Measurements from ENCODE around the gene SLC23A1. TPM values are rescaled to one million over a fixed set of nuclear protein-coding genes. Genes with fewer than 3 reads are reported as not detected.

The SLC23A1 gene
- polyA plus RNA-seq, 2 of the 4 experiments (the other 2 are of a cell fraction), result 4.3 to 7.7 TPM

GRCh38 chr5:139417214-139417613, 34.1 kb upstream of the SLC23A1 start:
- DNase-seq (ENCODE audit: low read depth in 1 of 2, low spot score in 1 of 2), result no peak
- H3K27ac ChIP-seq, result no peak overlapping the region
- 85% methylated on average over 4 of the region's 4 CpGs for WGBS (ENCODE audit: missing lambda C conversion rate)
- FAIRE-seq, result no peak
- H3K4me3 ChIP-seq, result no peak overlapping the region
- no peak overlapping the region for H3K4me2 ChIP-seq
- CTCF ChIA-PET, result interaction anchor here (0.7 to 13.8 kb wide), 2 partner anchors 33 to 100 kb away, joined by 4 to 392 read pairs; no protein-coding TSS in a partner anchor
- no peak for ATAC-seq
- H3K9me3 ChIP-seq, result no peaks in the 10 kb centered on the region
- TF ChIP-seq FOXS1 (CRISPR knock-in tag; IDR thresholded peaks at IDR 0.05), result no peak
- no peak for TF ChIP-seq POLR2AphosphoS2 (conservative IDR thresholded peaks at IDR 0.05; ENCODE audit: low read length)
- no peak for TF ChIP-seq GATA3 (IDR thresholded peaks at IDR 0.05; ENCODE audit: borderline replicate concordance)
- TF ChIP-seq ZC3H11A (IDR thresholded peaks at IDR 0.05), result no peak
- no peak for TF ChIP-seq BHLHE40 (IDR thresholded peaks at IDR 0.05; ENCODE audit: low read depth, low read length)
- no peak for TF ChIP-seq E2F6 (IDR thresholded peaks at IDR 0.05; ENCODE audit: borderline replicate concordance, low read depth)
- no peak for TF ChIP-seq RAD21 (conservative IDR thresholded peaks at IDR 0.05 in 1 of 2, IDR thresholded peaks at IDR 0.05 in 1 of 2)
- TF ChIP-seq HOXB13 (CRISPR knock-in tag; IDR thresholded peaks at IDR 0.05; ENCODE audit: low read depth), result no peak
- no peak for TF ChIP-seq HOXA7 (CRISPR knock-in tag; IDR thresholded peaks at IDR 0.05)
- no peak for TF ChIP-seq REST (IDR thresholded peaks at IDR 0.05)
- TF ChIP-seq HDAC2 (IDR thresholded peaks at IDR 0.05), result no peak
- no peak for TF ChIP-seq HMGXB4 (CRISPR knock-in tag; IDR thresholded peaks at IDR 0.05; ENCODE audit: borderline replicate concordance)
- TF ChIP-seq NR3C1 (IDR thresholded peaks at IDR 0.05), result no peak
- no peak for TF ChIP-seq TFCP2L1 (CRISPR knock-in tag; IDR thresholded peaks at IDR 0.05)
- TF ChIP-seq TP53 (CRISPR knock-in tag; IDR thresholded peaks at IDR 0.05), result no peak
- POLR2A ChIA-PET, result no interaction called here
- H3K4me1 ChIP-seq, result no peaks in the 10 kb centered on the region

GRCh38 chr5:139416651-139417050, 33.6 kb upstream of the SLC23A1 start:
- POLR2A ChIA-PET, result no interaction called here
- ATAC-seq, result no peak
- no peaks in the 10 kb centered on the region for H3K9me3 ChIP-seq
- 92% methylated on average over 9 of the region's 9 CpGs for WGBS (ENCODE audit: missing lambda C conversion rate)
- no peak for DNase-seq (ENCODE audit: low read depth in 1 of 2, low spot score in 1 of 2)
- no peak overlapping the region for H3K4me2 ChIP-seq
- no peak for FAIRE-seq
- H3K4me3 ChIP-seq, result no peak overlapping the region
- TF ChIP-seq RAD21 (conservative IDR thresholded peaks at IDR 0.05 in 1 of 2, IDR thresholded peaks at IDR 0.05 in 1 of 2), result no peak
- no peak for TF ChIP-seq EHF (CRISPR knock-in tag; IDR thresholded peaks at IDR 0.05)
- TF ChIP-seq HOXB5 (CRISPR knock-in tag; IDR thresholded peaks at IDR 0.05), result no peak
- no peak for TF ChIP-seq HEYL (CRISPR knock-in tag; IDR thresholded peaks at IDR 0.05)
- no peak for TF ChIP-seq FOSL2 (IDR thresholded peaks at IDR 0.05)
- TF ChIP-seq FOSL2 (CRISPR knock-in tag; IDR thresholded peaks at IDR 0.05), result no peak
- TF ChIP-seq ELK1 (IDR thresholded peaks at IDR 0.05; ENCODE audit: low read depth, low read length), result no peak
- TF ChIP-seq MYC (IDR thresholded peaks at IDR 0.05; ENCODE audit: borderline replicate concordance, low read length), result no peak
- no peak for TF ChIP-seq USF2 (IDR thresholded peaks at IDR 0.05)
- TF ChIP-seq MAZ (IDR thresholded peaks at IDR 0.05; ENCODE audit: borderline replicate concordance, low read depth, low read length), result no peak
- no peak for TF ChIP-seq MAX (IDR thresholded peaks at IDR 0.05)
- TF ChIP-seq NPAS2 (CRISPR knock-in tag; IDR thresholded peaks at IDR 0.05; ENCODE audit: borderline replicate concordance), result no peak
- no peak for TF ChIP-seq ZFP36 (IDR thresholded peaks at IDR 0.05; ENCODE audit: borderline replicate concordance, partially characterized antibody)
- TF ChIP-seq CHD4 (IDR thresholded peaks at IDR 0.05; ENCODE audit: borderline replicate concordance), result no peak
- no peak for TF ChIP-seq TP53 (CRISPR knock-in tag; IDR thresholded peaks at IDR 0.05)
- no peak for TF ChIP-seq E2F6 (IDR thresholded peaks at IDR 0.05; ENCODE audit: borderline replicate concordance, low read depth)
- no peak for TF ChIP-seq ZNF302 (CRISPR knock-in tag; IDR thresholded peaks at IDR 0.05)
- no peak for TF ChIP-seq NR3C1 (IDR thresholded peaks at IDR 0.05)
- H3K27ac ChIP-seq, result no peak overlapping the region
- CTCF ChIA-PET, result interaction anchor here (13.8 kb wide), 1 partner anchor 101 kb away, joined by 392 read pairs; no protein-coding TSS in a partner anchor
- no peaks in the 10 kb centered on the region for H3K4me1 ChIP-seq

Data from A549 (cell line).